Measurements from ENCODE around the gene KCMF1. TPM values are rescaled to one million over a fixed set of nuclear protein-coding genes. Genes with fewer than 3 reads are reported as not detected.

The KCMF1 gene
- total and polyA plus RNA-seq, 4 donors, result 15.8 to 71.0 (median 47.4) TPM

DNA sequence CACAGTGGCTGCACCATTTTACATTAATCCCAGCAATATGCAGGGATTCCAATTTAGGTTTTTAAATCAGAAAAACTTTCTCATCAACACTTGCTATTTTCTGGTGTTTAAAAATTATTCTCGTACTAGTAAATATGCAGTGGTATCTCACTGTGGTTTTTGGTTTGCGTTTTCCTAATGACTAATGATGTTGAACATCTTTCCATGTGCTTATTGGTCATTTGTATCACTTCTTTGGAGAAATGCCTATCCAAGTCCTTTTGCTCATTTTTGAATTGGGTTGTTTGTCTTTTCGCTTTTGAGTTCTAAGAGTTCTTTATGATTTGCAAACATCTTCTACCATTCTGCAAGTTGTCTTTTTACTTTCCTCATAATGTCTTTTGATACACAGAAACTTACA, 100.1 kb downstream of the KCMF1 start:
- Histone ChIP-seq H3K4me1 (ENCODE audit: control insufficient read depth in 5 of 5, insufficient read depth in 5 of 5, low read length in 5 of 5) (peaks cover 0 to 9% (median 0%) of the 10 kb centered on the region in 5 donors), H3K9ac (ENCODE audit: insufficient read depth in 1 of 2, low read length in 2 of 2) (no peak overlapping the region), H3K27ac (ENCODE audit: low read depth in 1 of 2, low read length in 1 of 2) (no peak overlapping the region), H3K36me3 (ENCODE audit: control insufficient read depth in 4 of 4, insufficient read depth in 4 of 4, low read length in 4 of 4) (no peaks in the 10 kb centered on the region), H3K9me3 (ENCODE audit: control insufficient read depth in 4 of 4, insufficient read depth in 3 of 4, low read length in 3 of 4) (no peaks in the 10 kb centered on the region), H3K27me3 (ENCODE audit: control insufficient read depth in 3 of 3, insufficient read depth in 3 of 3, low read length in 2 of 3) (no peaks in the 10 kb centered on the region), H3K4me3 (no peak overlapping the region)
- TF ChIP-seq, protein P1, sequence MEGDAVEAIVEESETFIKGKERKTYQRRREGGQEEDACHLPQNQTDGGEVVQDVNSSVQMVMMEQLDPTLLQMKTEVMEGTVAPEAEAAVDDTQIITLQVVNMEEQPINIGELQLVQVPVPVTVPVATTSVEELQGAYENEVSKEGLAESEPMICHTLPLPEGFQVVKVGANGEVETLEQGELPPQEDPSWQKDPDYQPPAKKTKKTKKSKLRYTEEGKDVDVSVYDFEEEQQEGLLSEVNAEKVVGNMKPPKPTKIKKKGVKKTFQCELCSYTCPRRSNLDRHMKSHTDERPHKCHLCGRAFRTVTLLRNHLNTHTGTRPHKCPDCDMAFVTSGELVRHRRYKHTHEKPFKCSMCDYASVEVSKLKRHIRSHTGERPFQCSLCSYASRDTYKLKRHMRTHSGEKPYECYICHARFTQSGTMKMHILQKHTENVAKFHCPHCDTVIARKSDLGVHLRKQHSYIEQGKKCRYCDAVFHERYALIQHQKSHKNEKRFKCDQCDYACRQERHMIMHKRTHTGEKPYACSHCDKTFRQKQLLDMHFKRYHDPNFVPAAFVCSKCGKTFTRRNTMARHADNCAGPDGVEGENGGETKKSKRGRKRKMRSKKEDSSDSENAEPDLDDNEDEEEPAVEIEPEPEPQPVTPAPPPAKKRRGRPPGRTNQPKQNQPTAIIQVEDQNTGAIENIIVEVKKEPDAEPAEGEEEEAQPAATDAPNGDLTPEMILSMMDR (IDR thresholded peaks at IDR 0.05; ENCODE audit: control extremely low read depth, extremely low read depth), result no peak
- DNase-seq (no peak), ATAC-seq (ENCODE audit: insufficient read depth, low FRiP score) (no peak)
- 87 to 89% methylated on average over 3 of the region's 3 CpGs for WGBS, 2 donors

DNA sequence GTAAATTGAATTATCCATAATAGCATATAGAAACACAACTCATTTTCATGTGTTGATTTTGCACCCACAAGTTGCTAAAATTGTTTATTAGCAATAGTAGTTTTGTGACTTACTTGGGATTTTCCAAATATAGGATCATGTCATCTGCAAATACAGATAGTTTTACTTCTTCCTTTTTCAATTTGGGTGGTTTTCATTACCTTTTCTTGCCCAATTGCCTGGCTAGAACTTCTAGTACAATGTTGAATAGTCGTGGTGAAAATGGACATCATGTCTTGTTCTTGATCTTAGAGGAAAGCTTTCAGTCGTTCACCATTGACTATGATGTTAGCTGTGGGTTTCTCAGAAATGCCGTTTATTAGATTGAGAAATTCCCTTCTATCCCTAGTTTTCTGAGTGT, 102.1 kb downstream of the KCMF1 start:
- 76 to 90% methylated on average over 3 of the region's 3 CpGs for WGBS, 2 donors
- ATAC-seq (ENCODE audit: insufficient read depth, low FRiP score), result no peak
- no peak overlapping the region for H3K4me3 ChIP-seq

DNA sequence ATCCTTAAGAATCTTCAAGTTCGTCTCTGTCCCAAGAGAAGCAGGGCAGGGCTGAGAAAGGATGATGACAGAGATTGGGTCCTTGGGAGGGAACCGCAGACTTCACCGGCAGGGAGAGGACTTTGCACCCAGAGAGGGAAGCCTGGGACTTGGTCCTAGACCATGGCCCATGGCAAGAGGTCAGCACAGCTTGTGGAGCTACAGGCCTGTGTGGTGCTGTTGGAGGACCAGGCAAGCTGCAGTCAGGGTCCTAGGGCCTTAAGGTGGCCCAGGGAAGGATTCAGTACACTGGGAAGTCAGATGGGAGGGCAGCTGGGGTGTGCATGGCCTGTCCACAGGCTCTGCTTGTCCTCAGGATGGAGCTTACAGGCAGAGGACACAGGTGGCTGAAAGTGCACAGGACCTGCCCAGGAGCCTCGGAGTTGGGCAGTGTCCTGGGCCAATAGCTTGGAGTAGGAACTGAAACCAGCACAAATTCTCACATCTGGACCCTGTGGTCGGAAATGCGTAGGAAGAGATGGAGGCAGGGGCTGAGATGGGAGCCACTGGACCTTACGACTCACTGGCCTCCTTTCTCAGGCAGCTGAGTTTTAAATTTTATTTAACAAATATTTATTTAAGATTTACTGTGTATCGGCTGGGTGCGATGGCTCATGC, 105.8 kb downstream of the KCMF1 start:
- 91 to 95% methylated on average over 9 of the region's 9 CpGs for WGBS, 2 donors
- no peak overlapping the region for H3K4me3 ChIP-seq
- peaks cover 0 to 2% (median 0%) of the 10 kb centered on the region in 4 donors for H3K9me3 ChIP-seq (ENCODE audit: control insufficient read depth in 4 of 4, insufficient read depth in 3 of 4, low read length in 3 of 4)
- no peak overlapping the region for H3K9ac ChIP-seq (ENCODE audit: insufficient read depth in 1 of 2, low read length in 2 of 2)
- no peak overlapping the region for H3K27ac ChIP-seq (ENCODE audit: low read depth in 1 of 2, low read length in 1 of 2)
- no peaks in the 10 kb centered on the region for H3K27me3 ChIP-seq (ENCODE audit: control insufficient read depth in 3 of 3, insufficient read depth in 3 of 3, low read length in 2 of 3)
- no peaks in the 10 kb centered on the region for H3K4me1 ChIP-seq (ENCODE audit: control insufficient read depth in 5 of 5, insufficient read depth in 5 of 5, low read length in 5 of 5)
- no peaks in the 10 kb centered on the region for H3K36me3 ChIP-seq (ENCODE audit: control insufficient read depth in 4 of 4, insufficient read depth in 4 of 4, low read length in 4 of 4)
- DNase-seq (no peak), ATAC-seq (ENCODE audit: insufficient read depth, low FRiP score) (no peak)
- TF ChIP-seq, protein P1 (IDR thresholded peaks at IDR 0.05; ENCODE audit: control extremely low read depth, extremely low read depth), result no peak

More for the DNA sequence above, 102.1 kb downstream of the KCMF1 start:
- H3K9ac ChIP-seq (ENCODE audit: insufficient read depth in 1 of 2, low read length in 2 of 2), result no peak overlapping the region
- no peaks in the 10 kb centered on the region for H3K36me3 ChIP-seq (ENCODE audit: control insufficient read depth in 4 of 4, insufficient read depth in 4 of 4, low read length in 4 of 4)
- DNase-seq, result no peak
- TF ChIP-seq, protein P1 (IDR thresholded peaks at IDR 0.05; ENCODE audit: control extremely low read depth, extremely low read depth), result no peak
- H3K27me3 ChIP-seq (ENCODE audit: control insufficient read depth in 3 of 3, insufficient read depth in 3 of 3, low read length in 2 of 3), result no peaks in the 10 kb centered on the region
- H3K9me3 ChIP-seq (ENCODE audit: control insufficient read depth in 4 of 4, insufficient read depth in 3 of 4, low read length in 3 of 4), result no peaks in the 10 kb centered on the region
- H3K4me1 ChIP-seq (ENCODE audit: control insufficient read depth in 5 of 5, insufficient read depth in 5 of 5, low read length in 5 of 5), result no peaks in the 10 kb centered on the region
- no peak overlapping the region for H3K27ac ChIP-seq (ENCODE audit: low read depth in 1 of 2, low read length in 1 of 2)
